D721Med (cell line): Measurements from ENCODE around the gene MEF2C.

ENCODE experiments used
- DNase-seq: peaks from one replicate; pipeline ENCODE4 v3.0.0; 2011; ENCODE audit warnings: low spot score; ENCODE audit not compliant: insufficient read length
- FAIRE-seq: peaks from 2 replicates; lab custom pipeline; 2011; peaks lifted over from hg19 to GRCh38; lab: Jason Lieb, UNC
- CTCF ChIP-seq: IDR thresholded peaks from 2 replicates; pipeline ENCODE4 v1.5.1; 2012; ENCODE audit warnings: mild to moderate bottlenecking, control low read depth; ENCODE audit not compliant: insufficient read depth; ENCODE audit errors: missing control alignments

The MEF2C gene

GRCh38 chr5:88676637-88677375 is 206.2 kb downstream of the MEF2C start:
- no peak for DNase-seq
- TF ChIP-seq CTCF = no peak
- FAIRE-seq = peak; percentile 72

- FAIRE-seq (peak; percentile 16), DNase-seq (peak; percentile 68)
- no peak for TF ChIP-seq CTCF
Measured at GRCh38 chr5:88675708-88676636, 207.0 kb downstream of the MEF2C start.

GRCh38 chr5:88675168-88675707 is 207.7 kb downstream of the MEF2C start:
- TF ChIP-seq CTCF = no peak
- DNase-seq (no peak), FAIRE-seq (no peak)

GRCh38 chr5:88674356-88675167 is 208.4 kb downstream of the MEF2C start:
- FAIRE-seq (no peak), DNase-seq (no peak)
- TF ChIP-seq CTCF = no peak

GRCh38 chr5:88673253-88674105 is 209.5 kb downstream of the MEF2C start:
- no peak for DNase-seq
- no peak for FAIRE-seq

More at GRCh38 chr5:88673253-88674105, 209.5 kb downstream of the MEF2C start:
- no peak for TF ChIP-seq CTCF
